GM18867 (cell line): ENCODE data around the gene RRAGD.

Experiments
- ATAC-seq: cut with Tn5 transposase; IDR thresholded peaks from one replicate; pipeline ENCODE4 v1.9.1; 2021; ENCODE audit warnings: mild to moderate bottlenecking, moderate library complexity; ENCODE audit not compliant: unreplicated experiment

Gene RRAGD

GRCh38 chr6:89378628-89379027, 33.4 kb downstream of the RRAGD start:
- no peak for ATAC-seq

DNA sequence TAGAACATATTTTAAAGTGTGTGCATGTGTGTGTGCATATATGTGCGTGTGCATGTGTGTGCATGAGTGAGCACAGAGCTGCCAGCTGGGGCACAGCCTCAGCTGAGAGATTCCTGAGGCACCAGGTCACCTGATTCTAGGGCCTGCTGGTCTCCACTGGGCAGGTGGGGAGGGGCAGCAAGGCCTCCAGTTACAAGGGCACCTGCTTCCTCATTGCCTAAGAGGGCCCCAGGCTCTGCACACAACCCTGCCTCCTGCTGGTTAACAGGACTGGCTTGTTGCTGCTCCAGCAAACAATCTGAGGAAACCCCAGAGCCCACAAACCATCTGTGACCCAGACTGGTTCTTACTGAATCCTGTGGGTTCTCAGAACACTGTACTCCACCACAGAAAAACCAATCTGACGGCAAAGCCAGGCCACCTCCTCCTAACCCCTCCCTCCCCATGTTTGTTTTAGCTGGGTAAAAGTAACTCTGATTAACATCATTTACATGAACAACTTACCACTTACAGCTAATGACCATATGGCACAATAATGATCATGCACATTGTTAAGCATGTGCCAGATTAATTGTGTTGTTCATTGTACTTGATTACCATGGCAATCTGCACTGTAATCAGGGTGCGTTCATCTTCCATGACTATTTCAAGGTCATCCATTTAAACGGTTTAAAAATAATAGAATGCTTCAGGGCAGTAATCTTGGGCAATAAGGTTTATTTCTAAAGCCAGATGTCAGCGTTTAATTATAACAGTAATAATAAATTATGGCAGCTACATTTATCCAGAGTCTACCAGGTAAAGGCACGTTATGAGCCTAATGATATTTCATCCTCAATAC, 36.4 kb downstream of the RRAGD start:
- peak; percentile 82 for ATAC-seq

GRCh38 chr6:89372506-89372901, 39.6 kb downstream of the RRAGD start:
- peak; percentile 43 for ATAC-seq

GRCh38 chr6:89371849-89372505, 40.1 kb downstream of the RRAGD start:
- ATAC-seq, result peak; percentile 54

GRCh38 chr6:89368999-89369398, 43.1 kb downstream of the RRAGD start:
- no peak for ATAC-seq

DNA sequence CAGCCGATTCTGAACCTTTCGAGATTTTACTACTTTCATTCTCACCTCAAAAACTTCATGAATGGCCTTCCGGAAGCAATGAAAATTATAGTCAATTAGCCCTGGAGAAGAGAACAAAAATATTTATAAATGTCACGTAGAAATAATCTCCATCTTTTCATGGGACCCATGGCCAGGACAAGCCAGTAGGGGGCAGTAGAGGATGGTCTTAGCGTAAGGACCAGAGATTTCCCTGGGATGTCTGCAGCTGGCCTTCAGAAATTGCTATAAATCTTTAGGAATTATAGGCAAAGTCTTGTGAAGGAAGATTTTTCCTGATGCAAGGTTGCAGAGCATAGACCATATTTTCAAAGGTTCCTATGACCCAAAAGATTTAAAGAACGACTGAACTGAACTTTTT, 44.0 kb downstream of the RRAGD start:
- no peak for ATAC-seq

GRCh38 chr6:89364586-89364985, 47.5 kb downstream of the RRAGD start:
- no peak for ATAC-seq

- ATAC-seq, result no peak
Observed at GRCh38 chr6:89361171-89361570, 50.9 kb downstream of the RRAGD start.

- peak; percentile 51 for ATAC-seq
Observed at GRCh38 chr6:89360415-89360999, 51.6 kb downstream of the RRAGD start.

- no peak for ATAC-seq
Observed at GRCh38 chr6:89359561-89359960, 52.5 kb downstream of the RRAGD start.

- ATAC-seq, result peak; percentile 55
Observed at GRCh38 chr6:89357390-89357789, 54.7 kb downstream of the RRAGD start.

DNA sequence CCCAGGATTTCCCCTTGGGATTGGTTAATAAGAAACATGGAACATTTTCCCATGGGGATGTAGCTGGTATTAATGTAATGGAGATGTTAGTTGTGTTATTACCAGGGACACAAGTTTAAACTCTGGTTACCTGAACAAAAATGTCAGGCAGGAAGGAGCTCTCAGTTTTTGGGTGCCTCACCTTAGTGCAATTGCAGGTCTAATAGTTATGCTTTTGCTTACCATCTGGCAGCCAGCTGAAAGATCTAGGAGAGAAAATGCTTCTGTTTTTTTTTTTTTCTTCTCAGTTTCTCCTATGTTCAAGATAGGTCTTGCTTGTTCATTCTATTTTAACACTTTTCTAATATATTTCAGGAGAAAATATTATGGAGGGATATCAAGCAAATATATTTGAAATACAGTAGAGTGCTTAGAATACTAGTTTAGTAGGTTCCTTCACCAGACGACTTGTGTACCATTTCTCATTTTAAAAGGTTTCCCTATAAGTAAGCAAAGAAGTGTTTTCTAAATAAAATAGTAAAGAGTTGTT, 55.4 kb downstream of the RRAGD start:
- no peak for ATAC-seq

DNA sequence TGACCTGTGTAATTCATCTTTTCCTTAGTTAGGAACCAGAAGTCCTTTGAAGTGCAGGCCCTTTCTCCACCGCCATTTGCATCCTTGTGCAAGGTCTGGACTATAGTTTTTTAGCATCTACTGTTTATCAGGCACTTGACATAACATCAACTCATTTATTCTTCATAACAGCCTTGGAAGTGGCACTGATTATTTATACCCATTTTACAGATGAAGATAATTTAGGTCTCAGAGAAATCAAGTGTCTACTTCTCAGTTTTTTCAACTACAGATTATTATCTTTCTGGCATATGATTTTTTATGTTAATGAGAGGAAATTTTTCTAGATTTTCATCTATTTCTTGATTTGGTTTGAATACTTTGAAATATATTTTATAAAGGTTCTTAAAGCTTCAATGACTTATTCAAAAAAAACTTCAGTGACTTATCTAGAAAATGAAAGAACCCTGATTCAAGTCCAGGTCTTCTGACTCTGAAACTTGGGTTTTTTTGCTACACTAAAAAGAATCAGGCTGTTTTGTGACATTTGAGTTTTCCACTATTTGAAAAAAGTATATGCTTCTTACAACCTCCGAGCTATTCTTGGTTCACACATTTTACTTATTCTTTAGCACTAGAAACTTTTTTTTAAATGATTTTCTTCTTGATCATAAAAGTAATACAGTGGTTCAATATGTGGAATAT, 56.4 kb downstream of the RRAGD start:
- ATAC-seq, result no peak

- ATAC-seq, result no peak
Observed at GRCh38 chr6:89353702-89354392, 58.2 kb downstream of the RRAGD start.

DNA sequence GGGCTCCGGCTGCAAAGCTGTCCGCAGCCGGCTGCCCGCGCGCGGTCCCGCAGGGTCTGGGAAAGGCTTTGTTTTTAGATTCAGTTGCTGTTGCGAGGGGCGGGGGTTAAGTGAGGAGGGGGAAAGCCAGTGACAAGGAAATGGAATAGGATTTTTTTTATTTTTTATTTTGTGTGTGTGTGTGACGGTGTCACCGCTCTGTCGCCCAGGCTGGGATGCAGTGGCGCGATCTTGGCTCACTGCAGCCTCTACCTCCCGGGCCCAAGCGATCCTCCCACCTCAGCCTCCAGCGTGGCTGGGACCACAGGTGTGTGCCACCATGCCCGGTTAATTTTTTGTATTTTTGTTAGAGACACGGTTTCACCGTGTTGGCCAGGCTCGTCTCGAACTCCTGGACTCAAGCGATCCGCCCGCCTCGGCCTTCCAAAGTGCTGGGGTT, 58.9 kb downstream of the RRAGD start:
- no peak for ATAC-seq

DNA sequence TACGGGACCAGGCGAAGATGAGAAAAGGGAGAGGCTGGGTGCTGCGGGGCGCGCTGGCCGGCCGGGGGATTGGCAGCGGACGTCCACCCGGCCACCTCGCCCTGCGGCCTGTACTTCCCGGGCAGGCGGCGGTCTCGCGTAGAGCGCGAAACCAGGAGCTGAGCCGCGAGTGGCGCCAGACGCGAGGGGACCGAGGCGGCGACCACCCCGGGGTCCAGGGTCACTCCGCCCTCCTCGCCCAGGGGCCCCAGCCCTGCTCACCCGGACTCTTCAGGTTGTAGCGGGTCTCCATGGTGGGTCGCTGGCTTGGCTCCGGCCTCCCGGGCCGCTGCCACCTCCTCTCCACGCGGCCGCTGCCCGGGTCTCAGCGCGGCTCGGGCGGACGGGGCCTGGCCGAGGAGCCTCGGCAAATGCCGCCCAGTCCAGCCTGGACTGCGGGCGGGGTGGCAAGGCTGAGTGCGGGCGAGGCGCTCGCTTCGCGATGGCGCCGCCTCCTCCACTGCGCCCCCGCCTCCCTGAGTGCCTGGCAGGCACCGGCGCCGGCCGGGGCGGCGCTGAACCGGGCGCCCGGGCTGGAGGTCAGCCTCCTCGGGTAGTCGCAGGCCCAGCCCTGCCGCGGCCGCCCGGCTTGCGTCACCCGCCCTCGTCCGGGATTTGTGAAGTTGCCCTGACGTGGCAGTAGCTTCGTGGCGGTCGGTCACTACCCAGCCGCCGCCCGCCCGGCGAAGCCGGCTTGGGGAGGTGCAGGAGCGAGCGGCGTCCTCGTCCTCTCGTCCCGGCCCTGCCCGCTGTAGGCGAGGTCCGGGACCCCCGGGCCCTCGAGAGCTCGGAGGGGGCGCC, 59.6 kb downstream of the RRAGD start, which contains the start of gene UBE2J1:
Gene UBE2J1, minus strand, starts transcription at position 445 of the 840 bp plus-strand sequence. Its CDS starts 153 bp downstream, at position 292.
- ATAC-seq, result peak; percentile 53

GRCh38 chr6:89351671-89352277, 60.3 kb downstream of the RRAGD start:
- ATAC-seq, result no peak

GRCh38 chr6:89350281-89350966, 61.6 kb downstream of the RRAGD start:
- ATAC-seq, result peak; percentile 35
